Choroid plexus epithelial cell (primary cell): ENCODE data around the gene ZSCAN9.

Experiments used
- DNase-seq: peaks from one replicate; pipeline ENCODE4 v3.0.0-alpha.2; 2010; ENCODE audit warnings: low read depth
- H3K4me3 ChIP-seq: 2 replicates; pipeline ENCODE4 v1.5.1; 2011; ENCODE audit warnings: low read depth, mild to moderate bottlenecking, control low read depth, low read length, moderate library complexity
- TF ChIP-seq, protein P1 (sequence below): conservative IDR thresholded peaks from 2 replicates; pipeline ENCODE4 v1.5.1; 2011; ENCODE audit warnings: low read depth, mild to moderate bottlenecking, control low read depth, inconsistent platforms, low read length, moderate library complexity

ZSCAN9 gene

DNA sequence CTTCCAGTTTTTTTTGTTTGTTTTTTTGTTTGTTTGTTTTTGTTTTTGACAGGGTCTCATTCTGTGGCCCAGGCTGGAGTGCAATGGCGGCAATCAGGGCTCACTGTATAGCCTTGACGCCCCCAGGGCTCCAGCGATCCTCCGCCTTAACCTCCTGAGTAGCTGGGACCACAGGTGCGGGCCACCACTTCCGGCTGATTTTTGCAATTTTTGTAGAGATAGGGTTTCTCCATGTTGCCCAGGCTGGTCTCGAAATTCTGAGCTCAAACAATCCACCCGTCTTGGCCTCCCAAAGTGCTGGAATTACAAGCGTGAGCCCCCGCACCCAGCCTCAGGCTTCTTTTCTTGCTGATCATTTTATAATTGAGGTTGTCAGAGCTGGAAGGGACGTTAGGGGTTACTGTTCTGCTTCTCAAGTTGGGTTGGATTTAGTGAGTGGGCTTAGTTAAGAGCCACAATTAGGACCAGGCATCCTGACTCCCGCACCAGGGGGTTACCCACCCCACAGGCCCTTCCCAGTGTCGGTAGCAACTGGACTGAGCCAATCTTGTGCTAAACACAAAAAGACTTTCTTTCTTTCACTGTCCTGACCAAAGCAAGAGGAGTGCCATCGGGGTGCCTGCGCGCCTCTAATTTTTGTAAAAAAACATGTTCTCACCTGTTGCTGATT lies 13.1 kb upstream of the ZSCAN9 start:
- TF ChIP-seq, protein P1, sequence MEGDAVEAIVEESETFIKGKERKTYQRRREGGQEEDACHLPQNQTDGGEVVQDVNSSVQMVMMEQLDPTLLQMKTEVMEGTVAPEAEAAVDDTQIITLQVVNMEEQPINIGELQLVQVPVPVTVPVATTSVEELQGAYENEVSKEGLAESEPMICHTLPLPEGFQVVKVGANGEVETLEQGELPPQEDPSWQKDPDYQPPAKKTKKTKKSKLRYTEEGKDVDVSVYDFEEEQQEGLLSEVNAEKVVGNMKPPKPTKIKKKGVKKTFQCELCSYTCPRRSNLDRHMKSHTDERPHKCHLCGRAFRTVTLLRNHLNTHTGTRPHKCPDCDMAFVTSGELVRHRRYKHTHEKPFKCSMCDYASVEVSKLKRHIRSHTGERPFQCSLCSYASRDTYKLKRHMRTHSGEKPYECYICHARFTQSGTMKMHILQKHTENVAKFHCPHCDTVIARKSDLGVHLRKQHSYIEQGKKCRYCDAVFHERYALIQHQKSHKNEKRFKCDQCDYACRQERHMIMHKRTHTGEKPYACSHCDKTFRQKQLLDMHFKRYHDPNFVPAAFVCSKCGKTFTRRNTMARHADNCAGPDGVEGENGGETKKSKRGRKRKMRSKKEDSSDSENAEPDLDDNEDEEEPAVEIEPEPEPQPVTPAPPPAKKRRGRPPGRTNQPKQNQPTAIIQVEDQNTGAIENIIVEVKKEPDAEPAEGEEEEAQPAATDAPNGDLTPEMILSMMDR = no peak
- DNase-seq = no peak
- peak overlapping the region; percentile 58 for H3K4me3 ChIP-seq

DNA sequence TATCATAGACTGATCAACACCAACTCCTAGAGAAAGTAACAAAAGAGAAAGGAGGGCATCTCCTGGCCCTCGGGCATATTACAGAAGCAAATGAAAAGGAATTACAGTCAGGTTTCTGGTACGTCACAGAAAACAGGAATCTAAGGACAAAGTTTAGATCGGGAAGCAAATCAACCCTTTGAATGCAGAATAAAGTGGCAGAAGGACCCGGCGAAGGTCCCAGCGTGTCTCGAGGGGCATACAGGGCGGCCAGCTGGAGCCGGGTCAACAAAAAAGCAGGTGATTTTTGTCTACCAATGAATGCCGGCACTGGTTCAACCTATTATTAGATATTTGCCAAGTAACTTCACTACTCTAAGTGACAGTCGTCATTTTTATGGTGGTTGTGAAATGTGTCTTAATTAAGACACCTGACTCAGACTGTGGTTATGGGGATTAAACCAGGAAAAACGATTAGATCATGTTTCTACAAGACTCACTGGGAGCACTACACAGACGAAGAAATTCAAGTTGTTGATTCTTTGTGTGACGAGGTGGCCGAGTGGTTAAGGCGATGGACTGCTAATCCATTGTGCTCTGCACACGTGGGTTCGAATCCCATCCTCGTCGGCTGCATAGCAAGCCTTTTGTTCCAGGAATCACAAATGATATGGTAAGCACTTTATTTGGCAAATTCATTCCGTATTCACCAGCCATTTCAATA lies 12.4 kb upstream of the ZSCAN9 start:
- peak overlapping the region; percentile 58 for H3K4me3 ChIP-seq
- TF ChIP-seq, protein P1 = no peak
- DNase-seq = peak; percentile 89

DNA sequence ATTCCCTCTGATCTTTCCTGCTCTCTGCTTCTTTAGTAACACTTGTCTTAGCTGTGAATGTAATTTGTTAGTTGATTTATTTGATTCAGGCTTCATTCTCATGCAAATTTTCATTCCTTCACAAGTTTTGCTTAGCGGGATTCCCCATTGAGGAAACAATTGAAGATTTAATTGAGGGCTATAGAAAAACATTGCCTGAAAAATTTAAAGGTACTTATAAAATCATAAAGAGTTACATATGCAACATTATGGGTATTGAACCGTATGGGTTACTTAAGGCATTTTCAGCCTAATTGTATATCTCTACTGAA lies 11.9 kb upstream of the ZSCAN9 start:
- TF ChIP-seq, protein P1 = no peak
- DNase-seq = no peak
- H3K4me3 ChIP-seq = no peak overlapping the region

DNA sequence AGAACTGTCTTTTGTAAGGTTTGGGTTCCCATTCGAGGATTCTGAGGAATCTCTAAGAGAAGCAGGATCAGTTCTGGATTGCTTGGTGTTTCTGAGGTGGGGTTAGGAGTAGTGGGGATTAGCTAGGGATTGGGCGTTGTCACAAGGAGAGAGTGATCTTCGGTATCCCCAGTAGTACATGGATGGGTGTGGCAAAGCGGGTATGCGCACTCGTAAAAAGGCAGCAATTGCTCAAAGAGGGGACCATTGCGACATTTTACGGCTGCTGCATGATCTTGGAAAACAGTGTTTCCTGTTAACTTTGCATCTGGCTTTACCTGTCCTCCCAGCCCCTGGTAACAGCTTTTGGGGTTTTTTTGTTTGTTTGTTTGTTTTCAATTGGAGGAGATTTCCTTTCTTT lies 9.7 kb upstream of the ZSCAN9 start:
- peak; percentile 16 for DNase-seq
- TF ChIP-seq, protein P1 = no peak
- peak overlapping the region; percentile 23 for H3K4me3 ChIP-seq

DNA sequence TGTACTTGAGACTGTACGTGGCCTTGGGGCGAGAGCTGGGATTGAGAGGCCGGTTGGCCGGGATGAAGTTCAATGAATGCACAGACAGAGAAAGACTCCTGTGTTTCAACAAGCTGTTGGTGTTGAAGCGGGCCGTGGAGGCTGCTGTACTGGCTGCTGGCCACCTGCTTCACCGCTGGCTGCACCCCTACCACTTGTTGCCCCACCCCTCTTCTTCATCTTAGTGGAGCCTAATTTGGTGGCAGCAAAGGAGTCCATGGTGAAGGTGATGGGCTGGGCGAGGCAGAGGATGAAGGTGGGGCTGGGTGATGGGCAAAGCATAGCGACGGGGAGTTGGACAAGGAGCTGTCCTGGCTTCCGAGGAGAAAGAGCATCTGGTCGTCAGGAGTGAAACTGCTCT lies 7.2 kb upstream of the ZSCAN9 start:
- H3K4me3 ChIP-seq = no peak overlapping the region
- TF ChIP-seq, protein P1 = no peak

DNA sequence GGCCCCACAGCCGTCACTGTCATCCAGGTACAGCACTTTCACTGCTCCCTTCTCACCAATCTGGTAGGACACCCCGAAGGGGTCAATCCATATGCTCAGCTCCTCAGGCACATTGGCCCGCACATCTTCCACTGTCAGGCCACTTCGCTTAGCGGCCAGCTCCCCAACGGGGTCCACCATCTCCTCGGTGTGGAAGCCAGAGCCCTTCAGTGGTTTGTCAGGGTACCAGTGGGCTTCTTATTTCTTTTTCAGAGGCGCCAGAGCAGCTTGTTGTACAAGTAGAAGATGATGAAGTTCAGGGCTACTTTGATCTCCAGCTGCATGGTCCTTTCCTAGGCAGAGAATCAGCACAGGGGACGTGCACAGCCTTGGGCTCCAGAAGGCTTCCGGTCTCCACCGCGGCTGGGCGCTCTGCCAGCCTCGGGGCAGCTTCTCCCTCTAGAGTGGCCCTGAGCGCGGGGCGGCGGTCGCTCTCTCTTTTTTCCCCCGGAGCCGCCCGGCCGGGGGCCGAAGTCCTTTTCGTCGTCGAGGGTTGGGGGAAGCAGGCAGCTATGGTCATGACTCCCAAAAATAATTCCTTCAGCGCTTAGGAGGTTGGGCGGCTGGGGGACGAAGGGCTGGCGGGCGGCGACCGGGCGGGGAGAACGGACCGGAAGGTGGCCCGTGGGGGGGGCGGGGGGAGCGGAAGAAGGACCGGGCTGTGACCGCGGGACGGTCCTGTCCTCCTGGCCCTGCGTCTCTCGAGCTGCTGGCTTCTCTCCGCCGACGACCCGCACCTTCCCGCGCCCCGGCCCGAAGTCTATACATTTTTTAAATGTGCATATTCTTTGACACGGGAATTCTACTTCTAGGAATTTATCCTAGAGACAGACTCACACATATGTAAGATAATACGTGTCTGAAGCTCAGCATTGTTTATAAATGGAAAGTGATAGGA lies 6.5 kb upstream of the ZSCAN9 start:
- peak; percentile 65 for DNase-seq
- TF ChIP-seq, protein P1 = no peak
- H3K4me3 ChIP-seq = peak overlapping the region; percentile 64

More for the DNA sequence above, 7.2 kb upstream of the ZSCAN9 start:
- DNase-seq = no peak
